T-helper 2 cell (primary cell): ENCODE data around the gene IQCF2.
"Not testable (repeated sequence)": the region's sequence is repeated elsewhere in the genome, so short reads cannot be mapped to it uniquely, and the experiment has no call there.

Experiments
- DNase-seq, 5 experiments: peaks; one replicate each; pipeline versions ENCODE4 v3.0.0 to v3.0.0-alpha.2; 2012 to 2022
- total RNA-seq, 2 donors: gene quantifications; one replicate each; lab custom pipeline; 2026; lab: John Stamatoyannopoulos, UW

The IQCF2 gene
- 0 to 0.31 reads per million in 2 donors for total RNA-seq

DNA sequence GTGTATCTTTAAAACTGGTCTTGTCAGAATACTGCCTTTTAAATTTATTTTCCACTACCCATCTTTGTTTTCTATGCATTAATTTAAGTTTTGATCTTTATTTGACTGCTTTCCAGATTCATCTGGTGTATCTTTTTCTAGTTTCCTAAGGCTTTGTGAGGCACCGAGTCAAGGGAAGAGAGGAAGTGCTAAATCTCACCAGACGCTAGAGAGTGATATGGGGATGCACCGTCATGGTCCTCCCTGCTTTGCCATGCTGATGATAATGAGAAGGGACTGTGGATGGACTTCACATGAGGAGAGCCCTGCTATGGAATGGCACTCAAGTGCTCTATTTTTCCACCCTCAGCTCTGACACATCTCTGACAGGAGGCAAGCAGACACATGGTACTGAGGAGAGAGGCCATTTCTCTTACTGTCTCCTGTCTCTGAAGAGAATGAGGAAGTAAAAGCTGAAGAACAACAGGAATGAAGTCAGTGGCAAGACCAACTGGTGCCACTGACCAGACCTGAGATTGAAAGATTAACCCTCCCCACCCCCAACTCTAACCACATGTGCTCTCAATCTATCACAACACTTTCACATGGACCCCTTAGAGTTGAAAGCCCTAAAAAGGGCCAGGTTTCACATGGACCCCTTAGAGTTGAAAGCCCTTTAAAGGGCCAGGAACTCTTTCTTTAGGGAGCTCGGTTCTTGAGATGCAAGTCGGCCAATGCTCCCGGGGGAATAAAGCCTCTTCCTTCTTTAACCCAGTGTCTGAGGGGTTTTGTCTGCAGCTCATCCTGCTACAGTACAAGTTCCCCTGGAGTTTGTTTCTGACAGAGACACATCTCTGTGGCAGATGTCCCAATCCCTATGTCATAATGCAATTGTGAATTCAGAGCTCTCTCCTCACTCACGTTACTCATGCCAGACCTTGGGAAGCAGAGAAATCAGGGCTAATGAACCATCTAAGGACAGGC is at the start of gene IQCF2:
Gene IQCF2 (plus strand): TSS at position 913 of the 963 bp plus-strand sequence. CDS start 52 bp downstream, outside the sequence.
- DNase-seq, result no peak

DNA sequence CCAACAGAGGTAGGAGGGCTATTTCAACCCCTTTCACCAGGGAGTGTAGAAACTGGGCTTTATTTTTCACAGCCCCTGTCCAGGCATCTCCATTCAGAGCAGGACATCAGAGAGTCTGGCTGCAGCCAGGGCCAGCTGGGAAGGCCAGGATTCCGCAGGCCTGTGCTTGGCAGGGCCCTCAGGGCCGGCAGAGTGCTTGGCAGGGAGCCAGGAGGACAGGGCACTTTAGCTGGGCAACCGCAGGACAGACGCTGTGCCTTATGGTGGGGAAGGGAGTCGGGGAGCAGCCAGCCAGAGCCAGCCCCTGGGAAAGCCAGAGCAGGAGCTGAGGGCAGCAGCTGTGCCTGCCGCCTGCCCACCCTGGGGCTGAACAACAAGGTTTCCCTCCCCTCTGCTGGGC is 47.9 kb upstream of the IQCF2 start:
- DNase-seq, result no peak

DNA sequence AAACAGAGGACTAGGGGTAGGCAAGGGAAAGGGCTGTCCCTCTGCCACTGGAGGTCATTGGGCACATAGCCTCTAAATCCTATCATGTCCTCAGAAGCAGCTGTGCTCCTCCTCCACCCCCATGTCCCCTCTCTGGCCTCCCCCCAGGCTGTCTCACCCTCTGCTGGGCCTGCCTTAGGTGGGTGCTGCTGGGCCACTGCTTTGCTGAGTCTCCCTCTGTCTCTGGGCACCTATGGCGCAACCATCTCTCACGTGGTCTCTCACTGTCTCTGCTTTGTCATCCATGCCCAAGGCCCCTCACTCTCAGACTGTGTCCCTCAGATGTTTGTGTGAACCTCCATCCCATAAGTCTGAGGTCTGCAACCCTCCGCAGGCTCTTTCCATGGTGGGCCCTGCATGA is 47.4 kb upstream of the IQCF2 start:
- no peak for DNase-seq

DNA sequence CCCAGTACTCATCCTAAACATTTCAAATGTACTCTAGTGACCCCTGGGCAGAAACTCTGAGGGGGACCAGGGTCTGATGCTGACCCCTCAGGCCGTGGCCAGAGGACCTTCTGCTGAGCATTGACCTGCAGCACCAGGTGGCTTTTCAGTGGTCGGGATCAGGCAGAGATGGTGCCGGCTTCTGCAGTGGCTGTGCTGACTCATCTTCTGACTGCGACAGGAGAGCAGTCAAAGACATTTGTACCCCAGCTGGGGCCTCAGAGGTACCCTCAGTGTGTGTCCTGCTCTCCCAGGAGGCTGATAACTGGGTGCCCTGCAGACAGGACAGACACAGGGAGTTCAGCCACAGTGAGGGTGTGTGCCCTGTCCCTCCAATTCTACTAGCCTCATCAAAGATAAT is 45.8 kb upstream of the IQCF2 start:
- no peak for DNase-seq

DNA sequence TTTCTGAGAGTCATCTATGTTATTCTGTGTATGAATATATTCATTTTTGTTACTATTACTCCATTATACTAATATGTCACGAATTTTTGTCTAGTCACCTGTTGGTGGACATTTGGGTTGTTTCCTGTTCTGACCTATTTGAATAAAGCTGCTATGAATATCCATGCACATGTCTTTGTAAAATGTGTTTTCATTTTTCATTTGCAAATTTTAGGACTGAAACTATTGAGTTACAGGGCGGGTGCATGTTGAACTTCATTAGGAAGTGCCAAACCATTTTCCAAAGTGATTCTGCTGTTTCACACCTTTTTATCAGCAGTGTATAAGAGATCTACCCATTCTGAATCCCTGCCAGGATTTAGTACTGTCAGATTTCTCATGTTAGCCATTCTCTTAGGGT is 44.7 kb upstream of the IQCF2 start:
- DNase-seq, result no peak

DNA sequence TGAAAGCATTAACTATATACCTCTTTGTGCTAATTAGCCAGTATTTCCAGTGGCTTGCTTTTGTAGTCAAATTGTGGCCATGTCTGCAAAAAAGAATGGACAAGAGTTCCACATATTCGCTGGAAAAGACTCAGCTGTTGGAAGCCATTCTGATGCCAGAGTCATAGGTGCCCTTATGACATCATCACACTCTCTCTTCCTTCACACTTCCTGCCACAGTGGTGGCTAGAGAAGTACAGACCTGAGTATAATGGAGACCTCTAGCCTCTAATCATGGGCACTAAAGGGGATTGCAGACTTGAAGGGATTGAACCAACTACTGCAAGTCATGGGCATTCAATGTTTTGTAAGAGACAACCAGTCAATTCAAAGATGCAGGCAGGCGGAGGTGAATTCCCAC is 44.0 kb upstream of the IQCF2 start:
- peak in 1 of 5 experiments; percentile 11 for DNase-seq

DNA sequence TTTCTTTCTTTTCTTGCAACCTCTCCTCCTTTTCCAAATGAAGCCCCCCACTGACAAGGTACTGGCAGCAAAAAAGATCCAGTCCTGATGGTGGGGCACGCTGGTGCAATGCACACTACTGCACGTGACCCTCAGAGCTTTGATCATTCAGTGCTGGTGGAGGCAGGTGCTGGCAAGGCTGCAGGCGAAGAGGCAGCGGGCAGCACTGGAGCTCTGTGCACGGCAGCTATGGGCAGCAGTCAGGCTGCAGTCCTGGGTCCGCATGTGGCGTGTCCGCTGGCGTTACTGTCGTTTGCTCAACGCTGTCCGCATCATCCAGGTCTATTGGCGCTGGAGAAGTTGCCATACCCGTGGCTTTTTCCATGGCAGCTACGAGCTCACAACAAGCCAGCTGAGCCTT is 42.3 kb upstream of the IQCF2 start:
- no peak for DNase-seq

DNA sequence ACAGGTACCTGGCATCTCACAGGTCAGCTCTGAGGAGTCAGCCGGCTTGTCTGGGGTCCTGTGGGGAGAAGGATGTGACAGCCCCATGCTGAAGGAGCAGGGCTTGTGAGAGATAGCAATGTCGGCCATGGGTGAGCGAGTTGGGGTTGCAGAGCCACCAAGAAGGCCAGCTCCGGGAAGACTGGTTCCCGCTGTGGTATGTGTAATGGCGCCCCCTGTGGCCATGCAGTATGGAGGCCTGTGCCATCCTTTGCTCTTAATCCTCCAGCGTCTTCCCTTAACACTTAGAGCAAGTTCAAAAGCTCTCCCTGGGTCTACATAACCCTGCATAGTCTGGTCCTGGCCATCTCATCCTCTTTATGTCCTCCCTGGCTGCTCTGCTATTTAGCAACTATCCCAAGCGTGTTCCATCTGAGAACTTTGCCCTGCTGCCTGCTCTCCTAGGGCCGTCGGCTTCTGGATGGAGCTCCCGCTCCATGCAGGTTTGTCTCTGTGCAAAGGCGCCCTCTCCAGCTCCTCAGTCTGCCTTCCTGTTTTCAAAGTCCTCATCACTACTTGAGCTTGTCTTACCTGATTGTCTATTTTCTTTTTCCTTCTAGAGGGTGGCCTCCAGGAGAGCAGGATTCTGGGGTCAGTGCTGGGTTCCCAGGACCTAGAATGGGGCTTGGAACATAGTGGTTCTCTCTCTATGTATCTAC is 41.6 kb upstream of the IQCF2 start:
- peak in 1 of 5 experiments; percentile 13 for DNase-seq

DNA sequence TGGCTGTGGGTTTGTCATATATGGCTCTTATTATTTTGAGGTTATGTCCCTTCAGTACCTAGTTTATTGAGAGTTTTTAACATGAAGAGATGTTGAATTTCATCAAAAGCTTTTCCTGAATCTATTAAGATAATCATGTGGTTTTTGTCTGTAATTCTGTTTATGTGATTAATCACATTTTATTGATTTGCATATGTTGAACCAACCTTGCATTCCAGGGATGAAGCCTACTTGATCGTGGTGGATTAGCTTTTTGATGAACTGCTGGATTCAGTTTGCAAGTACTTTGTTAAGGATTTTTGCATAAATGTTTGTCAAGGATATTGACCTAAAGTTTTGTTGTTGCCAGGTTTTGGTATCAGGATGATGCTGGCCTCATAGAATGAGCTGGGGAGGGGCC is 33.1 kb upstream of the IQCF2 start:
- DNase-seq, result no peak

DNA sequence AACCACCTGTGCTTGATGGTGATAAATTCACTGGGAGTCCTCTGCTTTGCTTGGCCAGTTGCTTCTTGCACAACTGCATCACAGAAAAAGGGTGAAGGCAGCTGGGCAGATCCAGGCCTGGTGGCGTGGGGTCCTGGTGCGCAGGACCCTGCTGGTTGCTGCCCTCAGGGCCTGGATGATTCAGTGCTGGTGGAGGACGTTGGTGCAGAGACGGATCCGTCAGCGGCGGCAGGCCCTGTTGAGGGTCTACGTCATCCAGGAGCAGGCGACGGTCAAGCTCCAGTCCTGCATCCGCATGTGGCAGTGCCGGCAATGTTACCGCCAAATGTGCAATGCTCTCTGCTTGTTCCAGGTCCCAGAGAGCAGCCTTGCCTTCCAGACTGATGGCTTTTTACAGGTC is 31.1 kb upstream of the IQCF2 start:
- DNase-seq, result no peak

DNA sequence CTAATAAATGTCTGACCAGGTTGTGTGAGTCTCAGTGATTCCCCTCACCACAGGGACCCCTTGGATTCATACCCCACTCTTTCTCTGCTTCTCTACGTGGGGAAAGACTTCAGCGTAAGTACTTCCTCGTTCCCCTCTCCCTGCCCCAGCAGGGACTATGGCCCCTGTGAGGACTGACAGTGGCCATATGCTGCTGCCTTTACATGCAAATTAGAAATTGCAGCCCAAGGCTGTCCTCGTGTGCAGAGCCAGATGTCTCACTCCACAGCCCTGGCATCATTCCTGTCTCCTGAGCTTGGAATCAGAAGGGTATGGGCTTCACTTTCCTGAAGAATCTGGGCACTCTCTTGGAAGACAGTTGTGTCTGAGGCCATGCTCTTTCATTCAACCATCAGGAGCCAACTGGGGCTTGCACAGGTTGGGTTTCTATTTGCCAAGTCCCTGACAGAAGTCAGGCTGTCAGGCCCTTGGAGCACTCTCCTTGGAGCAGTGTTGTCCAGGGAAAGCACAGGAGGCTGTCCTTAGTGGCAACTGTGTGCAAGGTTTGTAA is 30.5 kb upstream of the IQCF2 start:
- DNase-seq, result no peak

DNA sequence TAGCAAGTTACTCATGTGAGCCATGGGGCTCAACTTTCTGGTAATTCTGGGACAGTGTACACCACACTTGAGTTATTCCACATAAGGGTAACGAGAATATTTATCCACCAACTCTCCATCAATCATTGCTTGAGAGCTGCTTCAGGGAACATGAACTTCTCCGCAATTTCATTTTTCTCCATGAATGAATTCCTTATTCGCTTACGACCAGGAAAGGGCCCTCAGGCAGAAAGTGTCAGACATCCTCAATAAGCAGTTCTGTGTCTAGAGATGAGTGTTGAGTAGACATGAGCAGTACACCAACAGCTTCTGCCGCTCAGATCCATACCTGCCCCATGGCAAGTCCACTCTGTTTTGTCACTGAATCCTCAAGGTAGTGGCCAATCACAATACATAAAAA is 24.8 kb upstream of the IQCF2 start:
- DNase-seq, result no peak

DNA sequence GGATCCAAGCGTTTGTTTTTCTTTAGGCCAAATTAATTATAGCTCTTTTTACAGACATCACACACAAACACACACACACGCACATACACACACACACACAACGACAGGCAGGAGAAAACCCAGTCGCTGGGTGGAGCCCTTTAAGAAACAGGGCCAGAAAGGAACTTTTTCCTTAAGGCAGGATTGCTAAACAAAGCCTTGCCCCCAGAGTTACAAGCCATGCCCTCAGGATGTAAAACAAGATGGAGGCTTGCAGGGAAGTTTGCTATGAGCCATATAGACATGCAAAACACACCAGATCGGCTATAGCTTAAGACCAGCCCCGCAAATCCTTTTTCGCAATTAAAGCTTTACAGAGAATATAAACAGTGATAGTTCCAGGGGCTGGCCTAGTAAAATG is 16.3 kb upstream of the IQCF2 start:
- no peak for DNase-seq

DNA sequence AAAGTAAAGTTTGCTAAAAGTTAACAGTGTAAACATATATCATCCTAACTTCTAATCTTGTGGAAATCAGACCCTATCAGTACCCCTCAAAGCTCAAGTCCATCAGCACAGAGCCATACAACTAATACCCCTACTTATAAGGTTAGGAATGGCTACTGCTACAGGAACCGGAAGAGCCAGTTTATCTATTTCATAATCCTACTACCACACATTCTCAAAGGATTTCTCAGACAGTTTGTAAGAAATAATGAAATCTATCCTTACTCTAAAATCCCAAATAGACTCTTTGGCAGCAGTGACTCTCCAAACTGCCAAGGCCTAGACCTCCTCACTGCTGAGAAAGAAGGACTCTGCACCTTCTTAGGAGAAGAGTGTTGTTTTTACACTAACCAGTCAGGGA is 6.0 kb upstream of the IQCF2 start:
- not testable (repeated sequence) for DNase-seq

DNA sequence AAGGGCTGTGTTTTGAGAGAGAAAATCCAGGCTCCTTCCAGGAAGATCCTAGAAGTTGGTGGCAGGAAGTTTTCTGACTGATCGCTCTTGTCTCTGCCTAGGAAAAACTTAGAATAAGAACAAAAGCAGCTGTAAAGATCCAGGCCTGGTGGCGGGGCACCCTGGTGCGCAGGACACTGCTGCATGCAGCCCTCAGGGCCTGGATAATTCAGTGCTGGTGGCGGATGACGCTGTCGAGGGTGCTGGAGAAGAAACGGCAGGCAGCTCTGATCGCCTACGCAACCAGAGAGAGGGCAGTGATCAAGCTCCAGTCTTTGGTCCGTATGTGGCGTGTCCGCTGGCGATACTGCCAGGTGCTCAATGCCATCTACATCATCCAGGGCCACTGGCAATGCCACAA is 1.5 kb downstream of the IQCF2 start:
- no peak for DNase-seq

DNA sequence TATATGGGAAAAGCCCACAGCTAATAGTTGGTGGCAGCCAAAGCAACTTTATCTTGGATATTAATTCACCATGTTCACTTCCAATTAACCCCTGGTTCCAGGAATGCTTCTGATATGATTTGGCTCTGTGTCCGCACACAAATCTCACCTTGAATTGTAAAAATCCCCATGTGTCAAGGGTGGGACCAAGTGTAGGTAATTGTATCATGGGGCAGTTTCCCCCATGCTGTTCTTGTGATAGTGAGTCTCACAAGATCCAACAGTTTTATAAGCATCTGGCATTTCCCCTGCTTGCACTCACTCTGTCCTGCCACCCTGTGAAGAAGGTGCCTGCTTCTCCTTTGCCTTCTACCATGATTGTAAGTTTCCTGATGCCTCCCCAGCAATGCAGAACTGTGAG is 7.5 kb downstream of the IQCF2 start:
- not testable (repeated sequence) for DNase-seq

DNA sequence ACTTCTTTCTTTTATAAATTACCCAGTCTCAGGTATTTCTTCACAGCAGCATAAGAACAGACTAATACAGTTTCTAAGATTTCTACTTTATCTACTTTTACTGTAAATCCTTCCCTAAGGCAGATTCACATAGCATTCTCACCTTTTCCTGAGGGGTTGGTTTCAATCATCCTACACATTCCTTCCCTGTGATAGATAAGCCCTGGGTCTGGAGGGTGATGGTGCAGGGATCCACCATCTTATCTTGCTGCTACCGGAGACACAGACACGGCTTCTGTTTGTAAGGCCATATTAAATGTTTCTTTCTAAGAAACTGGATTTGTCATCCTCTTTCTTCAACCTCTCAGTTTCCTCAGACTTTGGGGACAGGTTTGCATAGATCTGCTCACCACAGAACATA is 7.9 kb downstream of the IQCF2 start:
- DNase-seq, result no peak

DNA sequence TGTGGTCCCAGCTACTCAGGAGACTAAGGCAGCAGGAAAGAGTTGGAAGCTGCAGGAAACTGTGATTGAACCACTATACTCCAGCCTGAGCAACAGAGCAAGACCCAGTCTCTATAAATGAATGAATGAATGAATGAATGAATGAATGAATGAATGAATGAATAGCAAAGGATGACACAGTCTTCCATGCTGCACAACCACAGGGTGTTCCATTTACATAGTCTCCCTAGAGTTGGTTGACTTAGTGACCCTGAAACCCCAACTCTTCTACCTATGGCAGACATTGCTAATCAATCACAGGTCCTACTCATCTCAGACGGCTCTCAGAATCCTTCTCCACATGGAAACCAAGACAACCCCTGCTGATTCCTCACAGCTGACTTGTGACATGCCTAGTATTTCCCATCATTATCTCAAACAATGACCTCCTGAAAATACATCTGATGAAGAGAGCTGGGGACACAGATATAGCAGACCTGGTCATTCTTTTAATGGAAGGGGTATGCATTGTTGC is 11.9 kb downstream of the IQCF2 start:
- no peak for DNase-seq

DNA sequence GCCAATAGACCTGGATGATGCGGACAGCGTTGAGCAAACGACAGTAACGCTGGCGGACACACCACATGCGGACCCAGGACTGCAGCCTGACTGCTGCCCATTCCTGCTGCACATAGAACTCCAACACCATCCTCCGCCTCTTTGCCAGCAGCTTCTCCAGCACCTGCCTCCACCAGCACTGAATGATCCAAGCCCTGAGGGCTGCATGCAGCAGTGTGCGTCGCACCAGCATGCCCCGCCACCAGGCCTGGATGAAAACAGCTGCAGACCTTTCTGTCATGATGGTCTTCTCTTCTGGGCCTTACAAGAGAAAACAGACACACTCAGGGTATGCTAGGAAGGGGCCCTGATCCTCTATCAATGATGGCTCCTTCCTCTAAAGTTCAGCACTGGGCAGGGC is 12.5 kb downstream of the IQCF2 start:
- DNase-seq, result no peak

DNA sequence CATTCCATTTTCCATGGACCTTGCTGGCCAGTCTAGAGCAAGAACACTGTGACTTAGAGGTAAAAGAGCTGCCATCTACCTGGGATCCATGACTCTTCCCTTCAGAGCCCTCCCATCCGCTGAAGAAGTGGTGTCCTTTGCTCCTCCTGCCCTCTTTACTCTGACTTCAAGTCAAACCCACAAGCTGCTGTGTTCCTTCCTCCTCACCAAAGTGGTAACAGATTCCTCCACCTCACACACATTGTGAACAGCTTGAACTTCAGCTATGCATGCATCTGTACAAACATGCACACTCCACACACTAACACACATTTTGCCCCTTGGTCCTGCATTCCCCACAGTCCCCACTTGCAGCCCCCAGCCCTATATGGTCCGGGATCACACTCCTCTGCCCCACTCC is 13.0 kb downstream of the IQCF2 start:
- DNase-seq, result no peak

DNA sequence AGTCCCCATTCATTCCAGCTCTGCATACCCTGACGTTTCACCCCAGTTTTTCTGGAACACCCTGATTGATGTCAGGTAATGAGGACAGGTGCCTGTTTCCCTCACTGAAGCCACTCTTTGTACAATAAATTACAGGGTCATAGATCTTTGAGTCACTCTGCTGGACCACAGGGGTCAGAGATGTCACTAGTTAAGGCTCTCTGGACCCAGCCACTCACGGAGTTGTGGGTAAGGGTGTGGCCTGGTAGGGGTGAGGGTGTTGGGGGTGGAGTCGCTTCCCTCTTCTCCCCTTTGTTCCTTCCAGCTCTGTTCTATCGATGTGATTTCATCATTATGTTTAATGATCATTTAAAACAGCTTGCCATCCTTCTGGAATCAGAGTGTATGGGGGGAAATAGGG is 13.5 kb downstream of the IQCF2 start:
- DNase-seq, result no peak

DNA sequence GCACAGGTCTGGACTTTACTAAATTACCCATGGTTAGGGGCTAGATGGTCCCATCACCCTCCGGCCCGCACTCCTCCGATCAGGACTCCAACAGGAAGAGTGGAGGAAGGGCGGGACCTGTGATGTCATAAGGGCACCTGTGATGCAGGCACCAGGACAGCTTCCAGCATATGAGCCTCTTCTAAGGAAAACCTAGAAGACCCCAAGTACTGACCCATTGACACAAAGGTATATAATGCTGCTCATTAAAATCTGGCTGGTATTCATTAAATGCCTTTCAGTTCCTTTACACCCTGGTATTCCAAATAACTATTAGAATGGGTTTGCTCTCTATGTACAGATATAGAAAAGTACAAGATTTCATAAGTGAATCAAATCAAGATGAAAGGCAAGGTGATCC is 14.1 kb downstream of the IQCF2 start, which contains the start of gene IQCF5:
Gene IQCF5 (minus strand): TSS at position 101 of the 400 bp plus-strand sequence. CDS start 70 bp downstream, at position 31.
- DNase-seq, result no peak

DNA sequence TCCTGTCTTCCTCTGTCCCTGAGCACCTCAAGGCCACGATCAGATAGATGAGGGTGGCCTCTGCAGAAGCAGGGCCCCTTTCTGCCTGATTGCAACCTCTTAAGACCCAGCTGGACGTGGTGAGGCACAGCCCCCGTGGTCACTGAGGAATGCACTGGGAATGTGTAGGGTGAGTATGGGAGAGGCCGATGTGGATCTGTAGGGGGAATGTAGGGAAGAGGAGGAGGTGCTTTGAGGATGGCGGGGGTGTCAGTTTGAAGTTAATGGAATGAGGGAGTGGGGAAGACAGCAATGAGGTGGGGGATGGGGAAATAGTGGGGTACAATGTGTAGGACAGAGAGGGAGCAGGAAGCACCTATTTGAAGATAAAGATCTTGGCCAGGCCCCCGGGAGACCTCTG is 14.8 kb downstream of the IQCF2 start:
- DNase-seq, result no peak
